Astrocyte (in vitro differentiated cells and primary cell): ENCODE measurements around the gene BPIFB3. TPM values are rescaled to one million over a fixed set of nuclear protein-coding genes. Genes with fewer than 3 reads are reported as not detected.

ENCODE experiments used
- DNase-seq: peaks from one replicate; pipeline ENCODE4 v3.0.0-alpha.2; 2010; ENCODE audit warnings: low read depth
- FAIRE-seq: peaks from 2 replicates; lab custom pipeline; 2011; peaks lifted over from hg19 to GRCh38; lab: Jason Lieb, UNC
- H2AFZ ChIP-seq: 2 replicates; pipeline ENCODE4 v1.6.0; 2012; ENCODE audit warnings: low read depth, low read length, inconsistent platforms
- H3K27ac ChIP-seq: 2 replicates; pipeline ENCODE4 v1.5.1; 2011; ENCODE audit warnings: low read depth, low read length, inconsistent platforms
- H3K27me3 ChIP-seq: 2 replicates; pipeline ENCODE4 v1.6.0; 2011; ENCODE audit warnings: low read length, inconsistent platforms; ENCODE audit not compliant: insufficient read depth
- H3K36me3 ChIP-seq: 2 replicates; pipeline ENCODE4 v1.5.1; 2011; ENCODE audit warnings: low read length, inconsistent platforms; ENCODE audit not compliant: insufficient read depth
- H3K4me1 ChIP-seq: 2 replicates; pipeline ENCODE4 v1.5.1; 2011; ENCODE audit warnings: low read length, inconsistent platforms; ENCODE audit not compliant: insufficient read depth
- H3K4me2 ChIP-seq: 2 replicates; pipeline ENCODE4 v1.6.0; 2012; ENCODE audit warnings: low read length, inconsistent platforms
- H3K4me3 ChIP-seq: 2 replicates; pipeline ENCODE4 v1.5.1; 2011; ENCODE audit warnings: low read depth, mild to moderate bottlenecking, low read length, inconsistent platforms; ENCODE audit not compliant: insufficient read depth
- H3K79me2 ChIP-seq: 2 replicates; pipeline ENCODE4 v1.6.0; 2012; ENCODE audit warnings: mild to moderate bottlenecking, low read length, inconsistent platforms; ENCODE audit not compliant: insufficient read depth
- H3K9ac ChIP-seq: 2 replicates; pipeline ENCODE4 v1.6.0; 2012; ENCODE audit warnings: mild to moderate bottlenecking, low read length, inconsistent platforms
- H3K9me3 ChIP-seq: 2 replicates; pipeline ENCODE4 v1.5.1; 2012; ENCODE audit warnings: low read depth, mild to moderate bottlenecking, low read length, inconsistent platforms; ENCODE audit not compliant: insufficient read depth
- H4K20me1 ChIP-seq: 2 replicates; pipeline ENCODE4 v1.6.0; 2012; ENCODE audit warnings: low read length, inconsistent platforms; ENCODE audit not compliant: insufficient read depth
- H3K27ac Mint-ChIP-seq: one replicate; pipeline ENCODE4 v1.8.0; 2021; ENCODE audit warnings: mild to moderate bottlenecking, mixed read lengths; ENCODE audit not compliant: unreplicated experiment
- H3K27me3 Mint-ChIP-seq: one replicate; pipeline ENCODE4 v1.8.0; 2021; ENCODE audit warnings: low read depth, mixed read lengths; ENCODE audit not compliant: unreplicated experiment
- H3K36me3 Mint-ChIP-seq: one replicate; pipeline ENCODE4 v1.8.0; 2021; ENCODE audit warnings: low read depth, mixed read lengths; ENCODE audit not compliant: unreplicated experiment
- H3K4me1 Mint-ChIP-seq: one replicate; pipeline ENCODE4 v1.8.0; 2021; ENCODE audit warnings: low read depth, mixed read lengths; ENCODE audit not compliant: unreplicated experiment
- H3K4me3 Mint-ChIP-seq: one replicate; pipeline ENCODE4 v1.8.0; 2021; ENCODE audit warnings: mild to moderate bottlenecking, moderate library complexity, mixed read lengths; ENCODE audit not compliant: unreplicated experiment
- H3K9me3 Mint-ChIP-seq: one replicate; pipeline ENCODE4 v1.8.0; 2021; ENCODE audit warnings: mild to moderate bottlenecking, mixed read lengths; ENCODE audit not compliant: unreplicated experiment
- CTCF ChIP-seq: IDR thresholded peaks from 2 replicates; pipeline ENCODE4 v1.5.1; 2011; ENCODE audit warnings: low read depth, mild to moderate bottlenecking, inconsistent platforms, low read length, moderate library complexity; ENCODE audit not compliant: insufficient read depth
- EZH2 ChIP-seq: IDR thresholded peaks from 2 replicates; pipeline ENCODE4 v1.6.1; 2012; ENCODE audit warnings: mild to moderate bottlenecking, low read length, inconsistent platforms; ENCODE audit not compliant: insufficient read depth
- total RNA-seq: library from RNA; stranded (reverse); gene quantifications from 2 replicates; pipeline ENCODE4 v1.2.1, GENCODE V29; 2021

BPIFB3 gene
- total RNA-seq, 1 donor from 2014 or later: not detected

GRCh38 chr20:33033381-33033780 is 20.3 kb upstream of the BPIFB3 start:
- Histone ChIP-seq H3K27ac (no peak overlapping the region), H3K4me3 (no peak overlapping the region), H3K36me3 (no peaks in the 10 kb centered on the region), H3K27me3 (no peaks in the 10 kb centered on the region), H3K79me2 (no peaks in the 10 kb centered on the region), H2AFZ (no peak overlapping the region), H4K20me1 (no peaks in the 10 kb centered on the region), H3K9me3 (no peaks in the 10 kb centered on the region), H3K9ac (no peak overlapping the region), H3K4me2 (no peak overlapping the region), H3K4me1 (no peaks in the 10 kb centered on the region)
- Mint-ChIP-seq H3K4me1 (no peaks in the 10 kb centered on the region), H3K4me3 (no peak overlapping the region), H3K36me3 (no peaks in the 10 kb centered on the region), H3K27me3 (peaks cover 46% of the 10 kb centered on the region), H3K9me3 (peaks cover 8% of the 10 kb centered on the region), H3K27ac (no peak overlapping the region)
- DNase-seq (no peak), FAIRE-seq (no peak)
- TF ChIP-seq EZH2 (no peak), CTCF (no peak)

GRCh38 chr20:33034115-33034514 is 19.6 kb upstream of the BPIFB3 start:
- Mint-ChIP-seq H3K9me3 (peaks cover 11% of the 10 kb centered on the region), H3K27ac (no peak overlapping the region), H3K4me1 (no peaks in the 10 kb centered on the region), H3K36me3 (no peaks in the 10 kb centered on the region), H3K27me3 (peaks cover 53% of the 10 kb centered on the region), H3K4me3 (no peak overlapping the region)
- Histone ChIP-seq H3K9ac (no peak overlapping the region), H3K36me3 (no peaks in the 10 kb centered on the region), H3K9me3 (no peaks in the 10 kb centered on the region), H3K79me2 (no peaks in the 10 kb centered on the region), H3K4me3 (no peak overlapping the region), H3K4me2 (no peak overlapping the region), H3K4me1 (no peaks in the 10 kb centered on the region), H3K27me3 (no peaks in the 10 kb centered on the region), H2AFZ (no peak overlapping the region), H4K20me1 (no peaks in the 10 kb centered on the region), H3K27ac (no peak overlapping the region)
- TF ChIP-seq EZH2 (no peak), CTCF (no peak)
- DNase-seq: no peak
- no peak for FAIRE-seq

GRCh38 chr20:33034901-33035492 is 18.7 kb upstream of the BPIFB3 start:
- Mint-ChIP-seq H3K27me3 (peaks cover 61% of the 10 kb centered on the region), H3K9me3 (peaks cover 13% of the 10 kb centered on the region), H3K36me3 (no peaks in the 10 kb centered on the region), H3K4me1 (no peaks in the 10 kb centered on the region), H3K4me3 (no peak overlapping the region), H3K27ac (no peak overlapping the region)
- TF ChIP-seq EZH2: no peak
- no peak for TF ChIP-seq CTCF
- H2AFZ ChIP-seq: no peak overlapping the region
- H3K79me2 ChIP-seq: no peaks in the 10 kb centered on the region
- no peak overlapping the region for H3K4me2 ChIP-seq
- H3K9ac ChIP-seq: no peak overlapping the region
- H3K9me3 ChIP-seq: no peaks in the 10 kb centered on the region
- no peak overlapping the region for H3K27ac ChIP-seq
- DNase-seq (no peak), FAIRE-seq (no peak)
- H3K4me1 ChIP-seq: no peaks in the 10 kb centered on the region
- H4K20me1 ChIP-seq: no peaks in the 10 kb centered on the region
- no peak overlapping the region for H3K4me3 ChIP-seq
- no peaks in the 10 kb centered on the region for H3K36me3 ChIP-seq
- no peaks in the 10 kb centered on the region for H3K27me3 ChIP-seq
